H9 (cell line): ENCODE data around the gene DALRD3. TPM values are rescaled to one million over a fixed set of nuclear protein-coding genes. Genes with fewer than 3 reads are reported as not detected.
A peak's percentile ranks its signal among the peaks of the same experiment; 100 is the strongest.

Source experiments
- DNase-seq: peaks from one replicate; pipeline ENCODE4 v3.0.0-alpha.2; 2017
- H2AFZ ChIP-seq: one replicate; pipeline ENCODE4 v1.6.1; 2013; ENCODE audit warnings: mild to moderate bottlenecking, low read length, control low read depth, moderate library complexity
- H2AK5ac ChIP-seq: 2 replicates; pipeline ENCODE4 v1.6.1; 2013; ENCODE audit warnings: low read length, control low read depth, mixed read lengths; ENCODE audit not compliant: insufficient read length
- H2BK120ac ChIP-seq: one replicate; pipeline ENCODE4 v1.6.1; 2013; ENCODE audit warnings: low read depth, mild to moderate bottlenecking, low read length, control low read depth, inconsistent platforms; ENCODE audit not compliant: poor library complexity, severe bottlenecking
- H2BK12ac ChIP-seq: 2 replicates; pipeline ENCODE4 v1.6.1; 2013; ENCODE audit warnings: low read length, control low read depth, mixed read lengths, low read depth; ENCODE audit not compliant: insufficient read length
- H2BK15ac ChIP-seq: 2 replicates; pipeline ENCODE4 v1.6.1; 2013; ENCODE audit warnings: low read depth, low read length, control low read depth
- H2BK20ac ChIP-seq: one replicate; pipeline ENCODE4 v1.6.1; 2013; ENCODE audit warnings: low read depth, mild to moderate bottlenecking, low read length, control low read depth, inconsistent platforms; ENCODE audit not compliant: poor library complexity, severe bottlenecking
- H2BK5ac ChIP-seq: 2 replicates; pipeline ENCODE4 v1.6.1; 2013; ENCODE audit warnings: low read length, control low read depth, mixed read lengths; ENCODE audit not compliant: insufficient read length
- H3K14ac ChIP-seq: 2 replicates; pipeline ENCODE4 v1.6.1; 2013; ENCODE audit warnings: low read length, control low read depth; ENCODE audit not compliant: insufficient read depth
- H3K18ac ChIP-seq: 2 replicates; pipeline ENCODE4 v1.6.1; 2013; ENCODE audit warnings: low read depth, mild to moderate bottlenecking, mixed read lengths, low read length, control low read depth; ENCODE audit not compliant: insufficient read length
- H3K23ac ChIP-seq: 2 replicates; pipeline ENCODE4 v1.6.1; 2013; ENCODE audit warnings: low read length, control low read depth, mixed read lengths, low read depth; ENCODE audit not compliant: insufficient read length
- H3K23me2 ChIP-seq: 2 replicates; pipeline ENCODE4 v1.6.1; 2013; ENCODE audit warnings: low read depth, mild to moderate bottlenecking, mixed read lengths, low read length, control low read depth; ENCODE audit not compliant: insufficient read length, poor library complexity, severe bottlenecking
- H3K27ac ChIP-seq: 2 replicates; pipeline ENCODE4 v1.5.1; 2013; ENCODE audit warnings: low read length, control low read depth, mixed read lengths, low read depth; ENCODE audit not compliant: insufficient read length
- H3K27me3 ChIP-seq: 2 replicates; pipeline ENCODE4 v1.6.1; 2013; ENCODE audit warnings: low read length, control low read depth, inconsistent platforms; ENCODE audit not compliant: insufficient read depth
- H3K4ac ChIP-seq: 2 replicates; pipeline ENCODE4 v1.6.1; 2013; ENCODE audit warnings: low read depth, mild to moderate bottlenecking, control low read depth, inconsistent platforms, low read length, moderate library complexity
- H3K4me1 ChIP-seq: 2 replicates; pipeline ENCODE4 v1.6.1; 2013; ENCODE audit warnings: low read length, control low read depth, inconsistent platforms; ENCODE audit not compliant: insufficient read depth
- H3K4me2 ChIP-seq: 2 replicates; pipeline ENCODE4 v1.6.1; 2013; ENCODE audit warnings: low read length, control low read depth, mixed read lengths; ENCODE audit not compliant: insufficient read length, insufficient read depth
- H3K56ac ChIP-seq: 2 replicates; pipeline ENCODE4 v1.6.1; 2013; ENCODE audit warnings: low read depth, mild to moderate bottlenecking, mixed read lengths, low read length, control low read depth; ENCODE audit not compliant: insufficient read length
- H3K79me1 ChIP-seq: 2 replicates; pipeline ENCODE4 v1.6.1; 2013; ENCODE audit warnings: low read depth, mild to moderate bottlenecking, moderate library complexity, low read length, control low read depth, inconsistent platforms; ENCODE audit not compliant: insufficient read depth, poor library complexity, severe bottlenecking
- H3K79me2 ChIP-seq: 2 replicates; pipeline ENCODE4 v1.6.1; 2013; ENCODE audit warnings: low read length, control low read depth, inconsistent platforms; ENCODE audit not compliant: insufficient read depth
- H3K9ac ChIP-seq: 2 replicates; pipeline ENCODE4 v1.6.1; 2013; ENCODE audit warnings: low read length, control low read depth, mixed read lengths; ENCODE audit not compliant: insufficient read length; ENCODE audit errors: extremely low read depth
- H3K9me3 ChIP-seq: one replicate; pipeline ENCODE4 v1.6.1; 2013; ENCODE audit warnings: low read depth, low read length, inconsistent platforms; ENCODE audit not compliant: control insufficient read depth
- H3T11ph ChIP-seq: one replicate; pipeline ENCODE4 v1.6.1; 2013; ENCODE audit warnings: mild to moderate bottlenecking, low read length, control low read depth, inconsistent platforms
- H4K20me1 ChIP-seq: one replicate; pipeline ENCODE4 v1.6.1; 2013; ENCODE audit not compliant: control insufficient read depth, insufficient read length, insufficient read depth
- H4K5ac ChIP-seq: 2 replicates; pipeline ENCODE4 v1.6.1; 2013; ENCODE audit warnings: low read depth, mild to moderate bottlenecking, mixed read lengths, low read length, control low read depth; ENCODE audit not compliant: insufficient read length
- H4K8ac ChIP-seq: replicated peaks from 2 replicates; pipeline ENCODE4 v1.6.1; 2013; ENCODE audit warnings: low read length, control low read depth, mixed read lengths, low read depth; ENCODE audit not compliant: insufficient read length
- H4K91ac ChIP-seq: 2 replicates; pipeline ENCODE4 v1.6.1; 2013; ENCODE audit warnings: low read depth, mild to moderate bottlenecking, moderate library complexity, mixed read lengths, low read length, control low read depth; ENCODE audit not compliant: insufficient read length
- H3K27ac Mint-ChIP-seq, 3 experiments: 2 replicates in 2 of 3; 3 replicates in 1 of 3; pipeline ENCODE4 v1.8.0; 2020 to 2021; ENCODE audit warnings: mixed read lengths in 3 of 3, mild to moderate bottlenecking in 1 of 3, moderate library complexity in 1 of 3
- H3K27me3 Mint-ChIP-seq: 2 replicates; pipeline ENCODE4 v1.8.0; 2021; ENCODE audit warnings: low read depth, mild to moderate bottlenecking, moderate library complexity, mixed read lengths
- H3K36me3 Mint-ChIP-seq, 3 experiments: 2 replicates in 2 of 3; 3 replicates in 1 of 3; pipeline ENCODE4 v1.8.0; 2020 to 2021; ENCODE audit warnings: low read depth in 3 of 3, mixed read lengths in 3 of 3; ENCODE audit not compliant: insufficient read depth in 1 of 3
- H3K4me1 Mint-ChIP-seq, 2 experiments: 2 replicates each; pipeline ENCODE4 v1.8.0; 2020; ENCODE audit warnings: mixed read lengths in 2 of 2
- H3K4me3 Mint-ChIP-seq, 2 experiments: 2 replicates in 1 of 2; 3 replicates in 1 of 2; pipeline ENCODE4 v1.8.0; 2020 to 2021; ENCODE audit warnings: mild to moderate bottlenecking in 2 of 2, mixed read lengths in 2 of 2, moderate library complexity in 1 of 2
- H3K9me3 Mint-ChIP-seq, 2 experiments: 2 replicates in 1 of 2; 3 replicates in 1 of 2; pipeline ENCODE4 v1.8.0; 2020; ENCODE audit warnings: mild to moderate bottlenecking in 2 of 2, mixed read lengths in 2 of 2, moderate library complexity in 1 of 2
- WGBS: extraction: QIAGEN DNeasy Blood & Tissue Kit; methylation state at CpG from one replicate; pipeline ENCODE4 v1.1.7; 2013; ENCODE audit warnings: missing lambda C conversion rate, low lambda C conversion rate, mixed read lengths; ENCODE audit not compliant: insufficient read length; ENCODE audit errors: extremely low coverage; 5-methylcytosine and 5-hydroxymethylcytosine counted together
- total RNA-seq: library from RNA; stranded (reverse); gene quantifications from 2 replicates; pipeline ENCODE4 v1.2.1, GENCODE V29; 2021
- TF ChIP-seq, protein P1 (sequence below): fragments of 200-600 bp; sonication (generic); conservative IDR thresholded peaks from 3 replicates; pipeline ENCODE4 v1.8.0; 2021; ENCODE audit warnings: antibody characterized with exemption, mild to moderate bottlenecking

DALRD3 gene
- total RNA-seq, 1 experiment from 2014 or later, result 32.3 TPM

DNA sequence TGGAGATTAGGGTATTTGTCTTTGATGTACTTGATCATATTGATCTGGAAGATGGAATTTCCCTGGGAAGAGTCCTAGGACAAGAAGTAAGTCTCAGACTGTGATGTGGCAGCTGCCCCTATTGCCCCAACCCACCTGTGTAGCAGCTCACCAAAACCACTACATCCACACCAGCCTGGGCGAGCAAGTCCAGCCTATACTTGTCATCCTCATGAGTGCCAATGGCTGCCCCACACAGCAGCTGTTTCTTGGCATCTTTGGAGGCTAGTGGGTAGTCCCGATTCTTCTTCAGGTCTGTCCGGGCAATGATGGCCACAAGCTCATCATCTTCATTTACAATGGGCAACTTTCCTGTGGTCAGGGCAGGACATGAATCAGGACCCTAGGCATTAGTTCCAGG, 8.2 kb upstream of the DALRD3 start:
- no peak overlapping the region for H4K8ac ChIP-seq
- H3K9me3 ChIP-seq, result no peaks in the 10 kb centered on the region
- no peak overlapping the region for H2BK5ac ChIP-seq
- peak overlapping the region; percentile 44 to 70 (median 53); a peak in 4 of 7 replicates for H3K27ac Mint-ChIP-seq
- H3K4me1 Mint-ChIP-seq, result peaks cover 20 to 30% of the 10 kb centered on the region in 2 experiments
- H3K4ac ChIP-seq, result no peak overlapping the region
- H3K4me3 Mint-ChIP-seq, result peak overlapping the region in 1 of 2 experiments; percentile 35; a peak in 1 of 5 replicates
- H3K14ac ChIP-seq, result no peak overlapping the region
- no peak overlapping the region for H2BK120ac ChIP-seq
- no peak overlapping the region for H3K9ac ChIP-seq
- H3K36me3 Mint-ChIP-seq, result peaks cover 59 to 85% (median 66%) of the 10 kb centered on the region in 3 experiments
- no peak overlapping the region for H2BK15ac ChIP-seq
- H4K91ac ChIP-seq, result no peak overlapping the region
- no peaks in the 10 kb centered on the region; the same call in none of the 2 replicates for H3K27me3 Mint-ChIP-seq
- no peaks in the 10 kb centered on the region for H3K4me1 ChIP-seq
- TF ChIP-seq, protein P1, sequence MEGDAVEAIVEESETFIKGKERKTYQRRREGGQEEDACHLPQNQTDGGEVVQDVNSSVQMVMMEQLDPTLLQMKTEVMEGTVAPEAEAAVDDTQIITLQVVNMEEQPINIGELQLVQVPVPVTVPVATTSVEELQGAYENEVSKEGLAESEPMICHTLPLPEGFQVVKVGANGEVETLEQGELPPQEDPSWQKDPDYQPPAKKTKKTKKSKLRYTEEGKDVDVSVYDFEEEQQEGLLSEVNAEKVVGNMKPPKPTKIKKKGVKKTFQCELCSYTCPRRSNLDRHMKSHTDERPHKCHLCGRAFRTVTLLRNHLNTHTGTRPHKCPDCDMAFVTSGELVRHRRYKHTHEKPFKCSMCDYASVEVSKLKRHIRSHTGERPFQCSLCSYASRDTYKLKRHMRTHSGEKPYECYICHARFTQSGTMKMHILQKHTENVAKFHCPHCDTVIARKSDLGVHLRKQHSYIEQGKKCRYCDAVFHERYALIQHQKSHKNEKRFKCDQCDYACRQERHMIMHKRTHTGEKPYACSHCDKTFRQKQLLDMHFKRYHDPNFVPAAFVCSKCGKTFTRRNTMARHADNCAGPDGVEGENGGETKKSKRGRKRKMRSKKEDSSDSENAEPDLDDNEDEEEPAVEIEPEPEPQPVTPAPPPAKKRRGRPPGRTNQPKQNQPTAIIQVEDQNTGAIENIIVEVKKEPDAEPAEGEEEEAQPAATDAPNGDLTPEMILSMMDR, result no peak
- H2AFZ ChIP-seq, result no peak overlapping the region
- H3K23me2 ChIP-seq, result peaks cover 9% of the 10 kb centered on the region
- H4K20me1 ChIP-seq, result peaks cover 7% of the 10 kb centered on the region
- no peak overlapping the region for H3T11ph ChIP-seq
- no peak overlapping the region for H4K5ac ChIP-seq
- no peaks in the 10 kb centered on the region for H3K79me1 ChIP-seq
- H3K9me3 Mint-ChIP-seq, result no peaks in the 10 kb centered on the region
- no peaks in the 10 kb centered on the region for H3K27me3 ChIP-seq
- H3K4me2 ChIP-seq, result no peak overlapping the region
- WGBS, result no CpG with 5 or more reads among the region's 3 CpGs
- H3K27ac ChIP-seq, result no peak overlapping the region
- H3K79me2 ChIP-seq, result no peaks in the 10 kb centered on the region
- H2BK20ac ChIP-seq, result no peak overlapping the region
- H2AK5ac ChIP-seq, result no peak overlapping the region
- H3K56ac ChIP-seq, result no peak overlapping the region
- H2BK12ac ChIP-seq, result no peak overlapping the region
- no peak for DNase-seq
- H3K23ac ChIP-seq, result no peak overlapping the region
- no peak overlapping the region for H3K18ac ChIP-seq
